ENCODE data around the gene LRRFIP1. TPM values are rescaled to one million over a fixed set of nuclear protein-coding genes. Genes with fewer than 3 reads are reported as not detected.
"Not testable (repeated sequence)": the region's sequence is repeated elsewhere in the genome, so short reads cannot be mapped to it uniquely, and the experiment has no call there.

The LRRFIP1 gene
- total and polyA plus RNA-seq, 2 donors = 77.5 to 120 TPM

GRCh38 chr2:237662671-237663093 lies 35.3 kb downstream of the LRRFIP1 start:
- H3K4me3 ChIP-seq (ENCODE audit: low read depth, low read length) = no peak overlapping the region
- WGBS = 12% methylated on average over 13 of the region's 13 CpGs
- no peaks in the 10 kb centered on the region for H3K36me3 ChIP-seq (ENCODE audit: insufficient read depth)
- H3K4me1 ChIP-seq (ENCODE audit: insufficient read depth) = no peaks in the 10 kb centered on the region
- no peak overlapping the region for H3K27ac ChIP-seq (ENCODE audit: low read depth)
- peak; percentile 91 for DNase-seq (ENCODE audit: extremely low spot score)

GRCh38 chr2:237663517-237664110 lies 36.2 kb downstream of the LRRFIP1 start:
- H3K36me3 ChIP-seq (ENCODE audit: insufficient read depth) = no peaks in the 10 kb centered on the region
- no peak overlapping the region for H3K27ac ChIP-seq (ENCODE audit: low read depth)
- no peak for DNase-seq (ENCODE audit: extremely low spot score)
- 75% methylated on average over 12 of the region's 12 CpGs for WGBS
- H3K4me3 ChIP-seq (ENCODE audit: low read depth, low read length) = no peak overlapping the region
- H3K4me1 ChIP-seq (ENCODE audit: insufficient read depth) = no peaks in the 10 kb centered on the region

DNA sequence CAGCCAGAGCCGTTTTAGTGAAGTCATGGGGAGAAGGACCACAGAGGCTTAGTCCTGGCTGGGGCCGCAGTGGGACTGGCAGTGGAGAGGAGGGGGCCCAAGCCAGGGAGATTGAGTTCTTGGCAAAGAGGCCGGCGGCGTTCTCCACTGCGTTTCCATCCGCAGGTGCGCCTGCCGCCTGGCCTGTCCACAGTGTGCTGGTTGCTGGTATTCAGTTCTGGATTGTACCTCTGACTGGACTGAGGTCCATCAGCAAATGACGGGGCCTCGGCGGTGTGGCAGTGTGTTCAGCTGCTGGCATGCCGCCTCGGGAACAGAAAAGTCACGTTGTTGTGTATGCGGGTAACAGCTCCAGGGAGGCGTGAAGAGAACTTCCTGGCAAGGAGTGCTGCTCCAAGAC lies 36.8 kb downstream of the LRRFIP1 start:
- H3K4me1 ChIP-seq (ENCODE audit: insufficient read depth) = no peaks in the 10 kb centered on the region
- H3K4me3 ChIP-seq (ENCODE audit: low read depth, low read length) = no peak overlapping the region
- whole genome bisulfite sequencing = 87% methylated on average over 17 of the region's 17 CpGs
- no peaks in the 10 kb centered on the region for H3K36me3 ChIP-seq (ENCODE audit: insufficient read depth)
- no peak overlapping the region for H3K27ac ChIP-seq (ENCODE audit: low read depth)
- no peak for DNase-seq (ENCODE audit: extremely low spot score)

DNA sequence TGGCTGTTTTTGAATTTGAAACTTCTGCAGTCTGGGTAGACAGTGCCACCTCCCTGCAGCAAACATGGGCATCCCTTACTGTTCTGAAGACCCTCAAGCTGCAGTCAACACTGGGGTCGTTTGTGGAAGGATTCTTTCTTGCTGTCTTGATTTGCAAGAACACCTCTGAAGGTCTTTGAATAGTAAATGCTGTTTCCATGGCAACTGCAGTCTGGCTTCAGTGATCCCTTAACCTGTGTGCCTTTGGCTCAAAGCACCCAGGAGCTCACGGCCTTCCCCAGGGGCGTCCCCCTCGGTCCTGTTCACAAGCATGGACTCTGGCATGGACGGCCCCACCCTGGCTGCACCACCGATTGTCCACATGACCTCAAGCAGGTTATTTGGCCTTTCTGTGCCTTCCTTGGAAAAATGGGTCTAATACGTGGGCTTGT lies 38.3 kb downstream of the LRRFIP1 start:
- Histone ChIP-seq H3K36me3 (ENCODE audit: insufficient read depth) (no peaks in the 10 kb centered on the region), H3K27ac (ENCODE audit: low read depth) (no peak overlapping the region), H3K4me3 (ENCODE audit: low read depth, low read length) (no peak overlapping the region), H3K4me1 (ENCODE audit: insufficient read depth) (no peaks in the 10 kb centered on the region)
- 78% methylated on average over 7 of the region's 7 CpGs for WGBS
- no peak for DNase-seq (ENCODE audit: extremely low spot score)

DNA sequence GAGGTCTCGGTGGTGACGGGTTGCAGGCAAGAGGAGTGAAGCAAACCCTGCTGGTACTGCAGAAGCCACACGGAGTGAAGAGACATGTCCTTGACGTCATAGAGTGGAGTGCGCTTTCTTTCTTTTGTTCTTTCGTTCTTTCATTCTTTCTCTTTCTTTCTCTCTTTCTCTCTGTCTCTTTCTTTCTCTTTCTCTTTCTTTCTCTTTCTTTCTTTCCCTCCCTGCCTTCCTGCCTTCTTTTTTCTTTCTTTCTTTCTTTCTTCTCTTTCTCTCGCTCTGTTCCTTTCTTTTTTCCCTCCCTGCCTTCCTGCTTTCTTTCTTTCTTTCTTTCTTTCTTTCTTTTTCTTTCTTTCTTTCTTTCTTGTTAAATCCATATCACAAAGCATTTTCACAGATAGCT lies 39.2 kb downstream of the LRRFIP1 start:
- no peaks in the 10 kb centered on the region for H3K4me1 ChIP-seq (ENCODE audit: insufficient read depth)
- H3K36me3 ChIP-seq (ENCODE audit: insufficient read depth) = no peaks in the 10 kb centered on the region
- no peak for DNase-seq (ENCODE audit: extremely low spot score)
- no peak overlapping the region for H3K27ac ChIP-seq (ENCODE audit: low read depth)
- no peak overlapping the region for H3K4me3 ChIP-seq (ENCODE audit: low read depth, low read length)
- WGBS = 88% methylated on average over 7 of the region's 7 CpGs

GRCh38 chr2:237667050-237667576 lies 39.7 kb downstream of the LRRFIP1 start:
- WGBS = 94% methylated on average over 6 of the region's 6 CpGs
- not testable (repeated sequence) for DNase-seq (ENCODE audit: extremely low spot score); H3K27ac ChIP-seq (ENCODE audit: low read depth); H3K36me3 ChIP-seq (ENCODE audit: insufficient read depth); H3K4me3 ChIP-seq (ENCODE audit: low read depth, low read length); H3K4me1 ChIP-seq (ENCODE audit: insufficient read depth)

DNA sequence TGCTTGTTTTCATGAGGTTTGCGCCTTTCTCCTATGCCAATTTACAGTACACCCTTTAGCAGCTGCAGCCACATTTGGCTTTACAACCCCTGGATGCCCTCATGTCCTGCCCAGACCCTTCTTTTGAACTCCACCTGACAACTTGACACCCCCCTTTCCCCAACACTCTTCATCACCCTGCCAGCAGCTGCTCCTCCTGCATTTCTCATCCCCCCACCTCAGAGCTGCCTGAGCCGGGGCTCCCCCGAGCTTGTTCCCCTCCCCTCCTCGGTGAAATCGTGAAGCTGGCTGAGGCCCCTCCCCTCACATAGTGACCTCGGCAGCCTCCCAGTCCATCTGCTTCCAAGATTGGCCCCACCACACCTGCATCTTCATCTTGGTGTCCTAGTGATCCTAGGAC lies 40.5 kb downstream of the LRRFIP1 start:
- Histone ChIP-seq H3K36me3 (ENCODE audit: insufficient read depth) (no peaks in the 10 kb centered on the region), H3K27ac (ENCODE audit: low read depth) (no peak overlapping the region), H3K4me3 (ENCODE audit: low read depth, low read length) (no peak overlapping the region), H3K4me1 (ENCODE audit: insufficient read depth) (no peaks in the 10 kb centered on the region)
- 74% methylated on average over 6 of the region's 6 CpGs for WGBS
- DNase-seq (ENCODE audit: extremely low spot score) = no peak

DNA sequence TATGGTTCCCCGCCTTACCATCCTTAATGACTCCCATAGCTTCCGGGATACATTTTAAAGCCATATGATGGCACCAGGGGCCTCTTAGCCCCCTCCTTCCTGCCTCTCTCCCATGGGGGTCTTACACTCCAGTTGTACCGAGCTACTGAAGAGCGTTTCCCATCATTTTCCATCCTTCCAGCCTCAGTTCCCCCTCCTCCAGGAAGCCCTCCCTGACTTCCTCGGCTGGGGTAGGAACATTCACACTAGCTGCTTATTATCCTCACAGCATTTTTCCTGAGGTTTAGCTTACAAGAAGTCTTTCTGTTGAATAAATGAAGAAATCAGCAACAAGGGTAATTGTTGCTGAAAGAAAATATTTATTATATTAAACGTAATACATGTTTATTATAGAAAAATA lies 41.1 kb downstream of the LRRFIP1 start:
- no peak for DNase-seq (ENCODE audit: extremely low spot score)
- 90% methylated on average over 6 of the region's 6 CpGs for WGBS
- no peak overlapping the region for H3K27ac ChIP-seq (ENCODE audit: low read depth)
- no peaks in the 10 kb centered on the region for H3K36me3 ChIP-seq (ENCODE audit: insufficient read depth)
- H3K4me1 ChIP-seq (ENCODE audit: insufficient read depth) = no peaks in the 10 kb centered on the region
- H3K4me3 ChIP-seq (ENCODE audit: low read depth, low read length) = no peak overlapping the region

DNA sequence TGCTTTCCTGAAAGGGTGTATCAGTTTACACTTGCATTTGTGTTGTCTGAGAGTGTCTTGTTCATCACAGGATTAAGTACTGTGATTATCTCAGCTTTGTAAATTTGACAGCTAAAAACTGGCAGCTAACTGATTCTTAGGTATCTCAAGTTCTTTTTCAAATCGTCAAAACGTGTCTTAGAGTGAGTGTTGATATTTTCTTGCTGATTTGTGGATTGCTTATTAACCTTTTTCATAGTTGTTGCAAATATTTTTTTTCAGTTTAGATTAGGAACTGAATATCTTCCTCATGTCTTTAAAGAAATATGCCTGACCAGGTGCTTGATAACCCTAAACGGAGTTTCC lies 41.9 kb downstream of the LRRFIP1 start:
- Histone ChIP-seq H3K27ac (ENCODE audit: low read depth) (no peak overlapping the region), H3K4me3 (ENCODE audit: low read depth, low read length) (no peak overlapping the region), H3K36me3 (ENCODE audit: insufficient read depth) (no peaks in the 10 kb centered on the region), H3K4me1 (ENCODE audit: insufficient read depth) (no peaks in the 10 kb centered on the region)
- 31% methylated on average over 3 of the region's 3 CpGs for WGBS
- DNase-seq (ENCODE audit: extremely low spot score) = no peak

GRCh38 chr2:237669628-237670392 lies 42.4 kb downstream of the LRRFIP1 start:
- WGBS = 26% methylated on average over 21 of the region's 21 CpGs
- no peaks in the 10 kb centered on the region for H3K36me3 ChIP-seq (ENCODE audit: insufficient read depth)
- peak; percentile 88 for DNase-seq (ENCODE audit: extremely low spot score)
- H3K27ac ChIP-seq (ENCODE audit: low read depth) = no peak overlapping the region
- H3K4me3 ChIP-seq (ENCODE audit: low read depth, low read length) = no peak overlapping the region
- H3K4me1 ChIP-seq (ENCODE audit: insufficient read depth) = no peaks in the 10 kb centered on the region

DNA sequence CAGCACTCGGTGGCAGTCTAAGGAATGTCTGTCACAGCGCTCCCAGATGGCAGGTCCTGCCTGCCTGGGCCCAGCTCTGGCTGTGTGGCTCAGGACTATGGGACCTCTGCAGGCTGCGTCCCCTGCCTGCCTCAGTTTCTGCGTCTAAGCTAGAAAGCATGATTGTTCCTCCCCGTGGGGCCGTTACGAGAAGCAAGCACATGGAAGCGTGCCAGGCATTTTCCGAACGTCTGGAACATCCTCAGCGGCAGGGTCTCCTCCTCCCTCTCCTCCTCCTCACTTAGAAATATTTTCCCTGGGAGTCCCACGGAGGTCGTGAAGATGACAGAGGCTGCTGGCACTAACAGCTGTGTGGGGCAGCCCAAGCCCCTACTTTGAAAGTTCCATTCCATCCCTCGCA lies 43.3 kb downstream of the LRRFIP1 start:
- Histone ChIP-seq H3K27ac (ENCODE audit: low read depth) (no peak overlapping the region), H3K36me3 (ENCODE audit: insufficient read depth) (no peaks in the 10 kb centered on the region), H3K4me3 (ENCODE audit: low read depth, low read length) (no peak overlapping the region), H3K4me1 (ENCODE audit: insufficient read depth) (no peaks in the 10 kb centered on the region)
- no peak for DNase-seq (ENCODE audit: extremely low spot score)
- WGBS = 48% methylated on average over 14 of the region's 14 CpGs

DNA sequence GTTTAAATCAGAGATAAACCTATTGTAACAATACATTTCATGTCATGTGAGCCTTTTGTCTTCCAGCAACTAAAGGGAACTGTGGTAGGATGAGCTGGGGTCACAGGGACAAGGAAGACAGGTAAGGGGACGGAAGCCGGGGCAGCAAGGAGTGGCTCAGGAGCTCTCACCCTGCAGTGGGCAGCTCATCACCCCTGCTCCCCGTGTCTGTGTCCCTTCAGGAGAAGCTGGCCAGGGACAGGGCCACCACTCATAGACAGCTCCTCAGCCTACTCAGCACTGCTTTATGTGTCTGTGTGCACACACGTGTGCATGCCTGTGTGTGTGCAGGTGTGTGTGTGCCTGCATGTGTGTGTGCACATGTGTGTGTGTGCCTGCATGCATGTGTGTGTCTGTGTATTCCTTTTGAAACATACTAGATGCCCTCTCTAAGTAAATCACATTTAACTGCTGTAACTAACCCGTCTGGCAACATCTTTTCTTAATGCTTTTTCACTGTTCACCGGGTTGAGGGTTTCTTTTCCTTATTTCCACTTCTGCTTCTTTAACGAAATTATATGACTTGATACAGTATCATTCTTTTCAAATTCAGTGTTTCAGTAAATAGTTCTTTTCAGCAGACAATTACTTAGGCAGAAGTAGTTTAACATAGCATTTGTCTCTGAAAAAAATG lies 44.2 kb downstream of the LRRFIP1 start:
- 87% methylated on average over 7 of the region's 7 CpGs for WGBS
- H3K4me1 ChIP-seq (ENCODE audit: insufficient read depth) = no peaks in the 10 kb centered on the region
- H3K36me3 ChIP-seq (ENCODE audit: insufficient read depth) = no peaks in the 10 kb centered on the region
- no peak overlapping the region for H3K4me3 ChIP-seq (ENCODE audit: low read depth, low read length)
- DNase-seq (ENCODE audit: extremely low spot score) = no peak
- H3K27ac ChIP-seq (ENCODE audit: low read depth) = no peak overlapping the region

DNA sequence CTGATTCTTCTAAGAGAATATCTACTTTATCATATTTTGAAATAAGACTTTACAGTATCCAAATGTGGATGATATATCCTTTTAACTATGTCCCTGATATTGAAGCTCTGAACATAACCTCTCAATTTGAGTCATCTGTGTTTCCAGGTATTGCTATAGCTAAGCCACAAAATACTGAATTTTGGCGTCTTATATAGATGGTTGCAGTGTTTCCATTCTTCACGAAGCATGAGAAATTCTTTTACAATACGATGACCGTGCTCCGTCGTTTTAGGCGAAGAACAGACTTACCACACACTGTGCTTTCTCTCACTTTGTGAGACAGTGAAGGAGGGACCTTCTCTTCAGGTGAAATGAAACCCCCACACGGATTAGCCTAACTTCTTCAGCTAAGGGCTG lies 45.3 kb downstream of the LRRFIP1 start:
- no peak overlapping the region for H3K27ac ChIP-seq (ENCODE audit: low read depth)
- no peaks in the 10 kb centered on the region for H3K36me3 ChIP-seq (ENCODE audit: insufficient read depth)
- WGBS = 79% methylated on average over 8 of the region's 8 CpGs
- no peak for DNase-seq (ENCODE audit: extremely low spot score)
- no peak overlapping the region for H3K4me3 ChIP-seq (ENCODE audit: low read depth, low read length)
- H3K4me1 ChIP-seq (ENCODE audit: insufficient read depth) = no peaks in the 10 kb centered on the region
